HepG2 (cell line): Measurements from ENCODE around the gene AKAP8L. TPM values are rescaled to one million over a fixed set of nuclear protein-coding genes. Genes with fewer than 3 reads are reported as not detected.

Experiments used
- ATAC-seq: fragments of 200-7000 bp; cut with Tn5 transposase; 3 replicates; pipeline ENCODE4 v1.9.1; 2020; ENCODE audit warnings: mild to moderate bottlenecking, moderate library complexity
- BruUV-seq: library from RNA; stranded (reverse); fragments of 400-500 nt; replicated peaks from 2 replicates; lab custom pipeline; 2021; lab: Mats Ljungman, UMichigan
- CTCF ChIA-PET: fragments of 300-600 bp; formaldehyde crosslinking; extraction: SDS; loops from one replicate; lab custom pipeline; 2021; ENCODE audit warnings: low total read pairs, inconsistent platforms, low intra/inter-chr PET ratio; lab: Yijun Ruan, JAX
- POLR2A ChIA-PET: fragments of 350-600 bp; sonication (Branson Sonifier 250); formaldehyde crosslinking; loops from one replicate; lab custom pipeline; 2020; ENCODE audit warnings: antibody characterized with exemption, inconsistent platforms; lab: Yijun Ruan, JAX
- DNase-seq: peaks from one replicate; pipeline ENCODE4 v3.0.0-alpha.2; 2015; ENCODE audit warnings: low spot score
- FAIRE-seq: peaks from 3 replicates; lab custom pipeline; 2011; peaks lifted over from hg19 to GRCh38; lab: Jason Lieb, UNC
- H2AFZ ChIP-seq: one replicate; pipeline ENCODE4 v1.6.1; 2011; ENCODE audit warnings: low read length, inconsistent platforms
- H3K27ac ChIP-seq: fragments of 300-600 bp; 3 replicates; pipeline ENCODE4 v1.8.0; 2011; ENCODE audit warnings: mixed run types, mild to moderate bottlenecking, mixed read lengths, low read length, inconsistent platforms; ENCODE audit not compliant: insufficient read depth; ENCODE audit errors: extremely low read length
- H3K27me3 ChIP-seq, 2 experiments: fragments of 200-600 bp in 1 of 2; 2 replicates in 1 of 2; 3 replicates in 1 of 2; pipeline versions ENCODE4 v1.6.0 to v1.8.0; 2011; ENCODE audit warnings: low read length in 2 of 2, mild to moderate bottlenecking in 2 of 2, moderate library complexity in 2 of 2, inconsistent platforms in 1 of 2; ENCODE audit not compliant: insufficient read depth in 2 of 2, control insufficient read depth in 1 of 2
- H3K36me3 ChIP-seq, 2 experiments: fragments of 200-600 bp in 1 of 2; replicated peaks in 1 of 2; 2 replicates in 1 of 2; 3 replicates in 1 of 2; pipeline versions ENCODE4 v1.5.1 to v1.8.0; 2011; ENCODE audit warnings: low read length in 2 of 2, inconsistent platforms in 1 of 2; ENCODE audit not compliant: insufficient read depth in 2 of 2, control insufficient read depth in 1 of 2
- H3K4me1 ChIP-seq: 2 replicates; pipeline ENCODE4 v1.5.1; 2012; ENCODE audit warnings: low read length, inconsistent platforms; ENCODE audit not compliant: insufficient read depth
- H3K4me2 ChIP-seq: 2 replicates; pipeline ENCODE4 v1.6.0; 2011; ENCODE audit warnings: low read depth, low read length, inconsistent platforms
- H3K4me3 ChIP-seq, 3 experiments: fragments of 200-600 bp in 1 of 3; sonication (generic), shearing (Covaris generic) in 1 of 3; replicated peaks in 1 of 3; 2 replicates each; pipeline ENCODE4 v1.5.1; 2011 to 2016; ENCODE audit warnings: low read length in 3 of 3, inconsistent platforms in 2 of 3, low read depth in 2 of 3, mild to moderate bottlenecking in 2 of 3, control low read depth in 1 of 3, mixed read lengths in 1 of 3; ENCODE audit not compliant: insufficient read depth in 1 of 3
- H3K79me2 ChIP-seq: one replicate; pipeline ENCODE4 v1.6.1; 2011; ENCODE audit warnings: low read length, inconsistent platforms; ENCODE audit not compliant: insufficient read depth
- H3K9ac ChIP-seq: 2 replicates; pipeline ENCODE4 v1.6.0; 2011; ENCODE audit warnings: mild to moderate bottlenecking, low read depth, low read length, inconsistent platforms; ENCODE audit not compliant: insufficient read depth
- H3K9me3 ChIP-seq: 2 replicates; pipeline ENCODE4 v1.5.1; 2012; ENCODE audit warnings: mild to moderate bottlenecking, low read length
- H4K20me1 ChIP-seq: 2 replicates; pipeline ENCODE4 v1.6.0; 2011; ENCODE audit warnings: inconsistent platforms, mild to moderate bottlenecking, low read length, moderate library complexity; ENCODE audit not compliant: insufficient read depth
- FOXK1 ChIP-seq: sonication (generic); formaldehyde crosslinking; IDR thresholded peaks from 2 replicates; pipeline ENCODE4 v1.4.0; 2020; ENCODE audit warnings: low read depth, missing genetic modification reagents, borderline replicate concordance
- HIVEP1 ChIP-seq: sonication (generic); formaldehyde crosslinking; IDR thresholded peaks from 2 replicates; pipeline ENCODE4 v1.4.0; 2020; ENCODE audit warnings: mild to moderate bottlenecking, missing genetic modification reagents
- SMARCC2 ChIP-seq: fragments of 450-650 bp; IDR thresholded peaks from 2 replicates; pipeline ENCODE4 v1.6.1; 2017; ENCODE audit warnings: antibody characterized with exemption, mild to moderate bottlenecking
- SP140L ChIP-seq: sonication (generic); formaldehyde crosslinking; IDR thresholded peaks from 2 replicates; pipeline ENCODE4 v1.4.0; 2020; ENCODE audit warnings: missing genetic modification reagents, borderline replicate concordance
- ZFAT ChIP-seq: sonication (generic); formaldehyde crosslinking; conservative IDR thresholded peaks from 2 replicates; pipeline ENCODE4 v1.8.1; 2023; ENCODE audit warnings: missing genetic modification reagents, inconsistent platforms
- ZNF430 ChIP-seq: sonication (generic); formaldehyde crosslinking; IDR thresholded peaks from 2 replicates; pipeline ENCODE4 v1.9.0; 2021; ENCODE audit warnings: mild to moderate bottlenecking, missing genetic modification reagents
- ZNF501 ChIP-seq: sonication (generic); formaldehyde crosslinking; IDR thresholded peaks from 2 replicates; pipeline ENCODE4 v1.5.1; 2020; ENCODE audit warnings: mild to moderate bottlenecking, moderate library complexity, missing genetic modification reagents
- ZNF598 ChIP-seq: sonication (generic); formaldehyde crosslinking; IDR thresholded peaks from 2 replicates; pipeline ENCODE4 v1.5.1; 2020; ENCODE audit warnings: mild to moderate bottlenecking, missing genetic modification reagents, borderline replicate concordance
- ZNF660 ChIP-seq: sonication (generic); formaldehyde crosslinking; IDR thresholded peaks from 2 replicates; pipeline ENCODE4 v1.5.1; 2020; ENCODE audit warnings: mild to moderate bottlenecking, low read depth, missing genetic modification reagents, borderline replicate concordance
- WGBS: methylation state at CpG from one replicate; pipeline ENCODE4 v1.1.6; 2017; ENCODE audit warnings: low lambda C conversion rate; 5-methylcytosine and 5-hydroxymethylcytosine counted together
- in situ Hi-C: cut with HindIII; loops from 2 replicates; pipeline ENCODE4 v1.10.0; 2017; ENCODE audit warnings: low pct_unique_long_range_greater_than_20kb; ENCODE audit not compliant: extremely low pct_ligation_motif_present
- intact Hi-C: fragments of 100-400 bp; cut with micrococcal nuclease; formaldehyde crosslinking; loops from one replicate; pipeline ENCODE4 v1.10.0; 2022; ENCODE audit not compliant: unreplicated experiment
- polyA plus RNA-seq, 8 experiments: library from polyadenylated mRNA; depleted of rRNA in 3 of 8; stranded (reverse) in 7 of 8; unstranded in 1 of 8; fragments of >200 nt; fragmentation: Illumina TruSeq in 4 of 8; extraction: Trizol in 4 of 8; gene quantifications; 2 replicates each; pipeline versions ENCODE4 v1.2.1 to v1.2.3, GENCODE V29; 2011 to 2016; ENCODE audit warnings: low read depth in 4 of 8, missing spikeins in 1 of 8, mixed read lengths in 1 of 8; ENCODE audit not compliant: insufficient read depth in 1 of 8
- total RNA-seq, 5 experiments: library from RNA; depleted of rRNA; stranded (reverse); fragments of >200 nt; fragmentation: Illumina TruSeq; extraction: Trizol; gene quantifications; 2 replicates each; pipeline ENCODE4 v1.2.3, GENCODE V29; 2016; ENCODE audit warnings: low read depth in 1 of 5
- TF ChIP-seq, protein P1 (sequence below): conservative IDR thresholded peaks from 2 replicates; pipeline ENCODE4 v1.6.1; 2018; ENCODE audit warnings: missing genetic modification reagents
- TF ChIP-seq, protein P2 (sequence below): sonication (generic); formaldehyde crosslinking; IDR thresholded peaks from 2 replicates; pipeline ENCODE4 v1.4.0; 2020; ENCODE audit warnings: mild to moderate bottlenecking, low read depth, missing genetic modification reagents
- TF ChIP-seq, protein P3 (sequence below): IDR thresholded peaks from 2 replicates; pipeline ENCODE4 v1.6.1; 2016
- TF ChIP-seq, protein P4 (sequence below): sonication (generic); formaldehyde crosslinking; IDR thresholded peaks from 2 replicates; pipeline ENCODE4 v1.4.0; 2020; ENCODE audit warnings: mild to moderate bottlenecking, missing genetic modification reagents

AKAP8L gene
- total and polyA plus RNA-seq, 2 of the 13 experiments (the other 11 are each of a cell fraction or from before 2014, with no cell fraction given), result 48.2 to 49.6 TPM

DNA sequence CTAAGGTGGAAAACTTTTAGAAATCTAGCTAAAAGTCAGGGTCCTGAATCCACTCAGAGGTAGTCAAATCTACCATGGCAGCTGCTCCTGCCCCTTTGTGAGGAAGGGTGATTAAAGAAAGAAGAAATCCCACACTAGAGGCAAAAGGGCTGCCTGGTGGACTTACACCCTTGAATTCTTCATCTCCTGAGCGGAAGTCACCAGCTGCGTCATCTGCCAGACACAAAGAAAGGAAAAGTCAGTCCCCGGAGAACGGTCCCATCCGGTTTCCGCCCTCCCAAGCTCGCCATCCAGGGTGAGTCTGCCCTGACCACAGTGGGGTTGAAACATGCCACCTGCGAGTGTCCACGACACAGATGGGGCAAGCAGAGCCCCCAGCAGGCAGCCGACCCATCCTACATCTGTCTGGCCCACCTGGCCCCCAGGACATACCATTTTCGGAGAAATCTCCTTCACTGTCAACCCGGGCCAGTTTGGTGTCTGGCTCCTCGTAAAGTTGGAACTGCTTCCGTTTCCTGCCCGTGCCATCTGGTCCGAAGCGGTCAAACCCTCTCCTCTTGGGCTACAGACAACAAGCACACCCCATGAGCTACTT is 46.9 kb downstream of the AKAP8L start:
- Histone ChIP-seq H3K9ac (no peak overlapping the region), H3K9me3 (no peaks in the 10 kb centered on the region), H3K27me3 (no peaks in the 10 kb centered on the region), H3K4me1 (peaks cover 12% of the 10 kb centered on the region), H3K79me2 (peaks cover 36% of the 10 kb centered on the region), H2AFZ (no peak overlapping the region), H3K4me3 (no peak overlapping the region), H3K36me3 (peaks cover 35 to 79% of the 10 kb centered on the region in 2 experiments), H3K27ac (no peak overlapping the region), H4K20me1 (peaks cover 18% of the 10 kb centered on the region), H3K4me2 (no peak overlapping the region)
- FAIRE-seq (no peak), ATAC-seq (no peak), DNase-seq (no peak)
- in situ Hi-C loops, result no loop called here
- ChIA-PET CTCF (no interaction called here), POLR2A (interaction anchor here (0.7 kb wide), 1 partner anchor 30 kb away, joined by 4 read pairs; no protein-coding TSS in a partner anchor)
- intact Hi-C loops, result loop anchor here (10.0 kb wide), 1 partner anchor 87 kb away; no protein-coding TSS in a partner anchor
- 96% methylated on average over 16 of the region's 17 CpGs for WGBS
- TF ChIP-seq, protein P1, sequence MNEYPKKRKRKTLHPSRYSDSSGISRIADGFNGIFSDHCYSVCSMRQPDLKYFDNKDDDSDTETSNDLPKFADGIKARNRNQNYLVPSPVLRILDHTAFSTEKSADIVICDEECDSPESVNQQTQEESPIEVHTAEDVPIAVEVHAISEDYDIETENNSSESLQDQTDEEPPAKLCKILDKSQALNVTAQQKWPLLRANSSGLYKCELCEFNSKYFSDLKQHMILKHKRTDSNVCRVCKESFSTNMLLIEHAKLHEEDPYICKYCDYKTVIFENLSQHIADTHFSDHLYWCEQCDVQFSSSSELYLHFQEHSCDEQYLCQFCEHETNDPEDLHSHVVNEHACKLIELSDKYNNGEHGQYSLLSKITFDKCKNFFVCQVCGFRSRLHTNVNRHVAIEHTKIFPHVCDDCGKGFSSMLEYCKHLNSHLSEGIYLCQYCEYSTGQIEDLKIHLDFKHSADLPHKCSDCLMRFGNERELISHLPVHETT (CRISPR knock-in tag), result no peak
- no peak for TF ChIP-seq SMARCC2
- no peak for TF ChIP-seq ZNF598
- no peak for TF ChIP-seq ZFAT (CRISPR knock-in tag)
- no TSS peak for BruUV-seq

DNA sequence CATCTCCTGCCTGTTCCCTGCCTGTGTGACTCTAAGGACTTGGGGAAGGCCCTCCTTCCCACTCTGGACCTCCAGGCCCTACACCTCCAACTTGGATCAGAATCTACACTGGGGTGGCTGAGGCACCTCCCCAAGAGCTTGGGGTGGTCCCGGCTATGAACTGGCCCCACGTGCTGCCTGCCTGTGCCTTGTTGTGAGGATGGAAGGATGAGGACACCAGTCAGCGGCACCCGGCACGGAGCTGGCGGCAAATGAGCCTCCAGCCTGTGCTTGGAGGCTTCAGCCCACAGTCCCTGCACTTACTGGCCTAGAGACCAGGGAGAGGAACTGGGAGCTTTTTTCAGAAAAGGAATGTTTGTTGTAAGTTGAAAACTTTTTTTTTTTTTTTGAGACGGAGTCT is 47.7 kb downstream of the AKAP8L start:
- H3K36me3 ChIP-seq, result peaks cover 35 to 82% of the 10 kb centered on the region in 2 experiments
- peaks cover 29% of the 10 kb centered on the region for H3K79me2 ChIP-seq
- ChIA-PET CTCF (no interaction called here), POLR2A (interaction anchor here (0.7 kb wide), 1 partner anchor 29 kb away, joined by 4 read pairs; no protein-coding TSS in a partner anchor)
- FAIRE-seq (no peak), ATAC-seq (no peak), DNase-seq (no peak)
- H3K27me3 ChIP-seq, result no peaks in the 10 kb centered on the region
- intact Hi-C loops (loop anchor here (10.0 kb wide), 1 partner anchor 86 kb away; no protein-coding TSS in a partner anchor), in situ Hi-C loops (no loop called here)
- 95% methylated on average over 5 of the region's 7 CpGs for WGBS
- H3K4me3 ChIP-seq, result no peak overlapping the region
- no peak overlapping the region for H2AFZ ChIP-seq
- no peak overlapping the region for H3K4me2 ChIP-seq
- H3K27ac ChIP-seq, result no peak overlapping the region
- H3K4me1 ChIP-seq, result peaks cover 4% of the 10 kb centered on the region
- no TSS peak for BruUV-seq
- no peaks in the 10 kb centered on the region for H3K9me3 ChIP-seq
- H4K20me1 ChIP-seq, result peaks cover 12% of the 10 kb centered on the region
- H3K9ac ChIP-seq, result no peak overlapping the region
- TF ChIP-seq SP140L (CRISPR knock-in tag) (no peak), FOXK1 (no peak), HIVEP1 (CRISPR knock-in tag) (no peak), ZNF501 (CRISPR knock-in tag) (no peak), ZNF660 (CRISPR knock-in tag) (no peak), ZNF430 (CRISPR knock-in tag) (no peak)
- TF ChIP-seq, protein P2, sequence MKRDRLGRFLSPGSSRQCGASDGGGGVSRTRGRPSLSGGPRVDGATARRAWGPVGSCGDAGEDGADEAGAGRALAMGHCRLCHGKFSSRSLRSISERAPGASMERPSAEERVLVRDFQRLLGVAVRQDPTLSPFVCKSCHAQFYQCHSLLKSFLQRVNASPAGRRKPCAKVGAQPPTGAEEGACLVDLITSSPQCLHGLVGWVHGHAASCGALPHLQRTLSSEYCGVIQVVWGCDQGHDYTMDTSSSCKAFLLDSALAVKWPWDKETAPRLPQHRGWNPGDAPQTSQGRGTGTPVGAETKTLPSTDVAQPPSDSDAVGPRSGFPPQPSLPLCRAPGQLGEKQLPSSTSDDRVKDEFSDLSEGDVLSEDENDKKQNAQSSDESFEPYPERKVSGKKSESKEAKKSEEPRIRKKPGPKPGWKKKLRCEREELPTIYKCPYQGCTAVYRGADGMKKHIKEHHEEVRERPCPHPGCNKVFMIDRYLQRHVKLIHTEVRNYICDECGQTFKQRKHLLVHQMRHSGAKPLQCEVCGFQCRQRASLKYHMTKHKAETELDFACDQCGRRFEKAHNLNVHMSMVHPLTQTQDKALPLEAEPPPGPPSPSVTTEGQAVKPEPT (CRISPR knock-in tag), result no peak
- TF ChIP-seq, protein P3, sequence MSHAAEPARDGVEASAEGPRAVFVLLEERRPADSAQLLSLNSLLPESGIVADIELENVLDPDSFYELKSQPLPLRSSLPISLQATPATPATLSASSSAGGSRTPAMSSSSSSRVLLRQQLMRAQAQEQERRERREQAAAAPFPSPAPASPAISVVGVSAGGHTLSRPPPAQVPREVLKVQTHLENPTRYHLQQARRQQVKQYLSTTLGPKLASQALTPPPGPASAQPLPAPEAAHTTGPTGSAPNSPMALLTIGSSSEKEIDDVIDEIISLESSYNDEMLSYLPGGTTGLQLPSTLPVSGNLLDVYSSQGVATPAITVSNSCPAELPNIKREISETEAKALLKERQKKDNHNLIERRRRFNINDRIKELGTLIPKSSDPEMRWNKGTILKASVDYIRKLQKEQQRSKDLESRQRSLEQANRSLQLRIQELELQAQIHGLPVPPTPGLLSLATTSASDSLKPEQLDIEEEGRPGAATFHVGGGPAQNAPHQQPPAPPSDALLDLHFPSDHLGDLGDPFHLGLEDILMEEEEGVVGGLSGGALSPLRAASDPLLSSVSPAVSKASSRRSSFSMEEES (CRISPR knock-in tag), result no peak
- TF ChIP-seq, protein P4, sequence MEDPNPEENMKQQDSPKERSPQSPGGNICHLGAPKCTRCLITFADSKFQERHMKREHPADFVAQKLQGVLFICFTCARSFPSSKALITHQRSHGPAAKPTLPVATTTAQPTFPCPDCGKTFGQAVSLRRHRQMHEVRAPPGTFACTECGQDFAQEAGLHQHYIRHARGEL (CRISPR knock-in tag), result no peak
